Measurements from ENCODE around the gene VAPB.

GRCh38 chr20:58473453-58474425 is 84.7 kb downstream of the VAPB start:
- TF ChIP-seq POLR2A (IDR thresholded peaks at IDR 0.05): no peak
- TF ChIP-seq POLR2AphosphoS5 (IDR thresholded peaks at IDR 0.05): no peak
- no peak for TF ChIP-seq CTCF (IDR thresholded peaks at IDR 0.05)
